T47D (cell line): ENCODE measurements around the gene RNU6-9.
"Not testable (repeated sequence)": the region's sequence is repeated elsewhere in the genome, so short reads cannot be mapped to it uniquely, and the experiment has no call there.

Source experiments
- DNase-seq, 2 experiments: peaks; one replicate each; pipeline versions ENCODE4 v3.0.0 to v3.0.0-alpha.2; 2011 to 2012; ENCODE audit warnings: low read depth in 1 of 2, low spot score in 1 of 2
- JUND ChIP-seq: IDR thresholded peaks from 2 replicates; pipeline ENCODE4 v1.6.1; 2012; ENCODE audit warnings: low read depth
- in situ Hi-C: cut with HindIII; loops from 2 replicates; pipeline ENCODE4 v1.10.0; 2016; ENCODE audit warnings: low sequenced_read_pairs, low pct_unique_long_range_greater_than_20kb

RNU6-9 gene

DNA sequence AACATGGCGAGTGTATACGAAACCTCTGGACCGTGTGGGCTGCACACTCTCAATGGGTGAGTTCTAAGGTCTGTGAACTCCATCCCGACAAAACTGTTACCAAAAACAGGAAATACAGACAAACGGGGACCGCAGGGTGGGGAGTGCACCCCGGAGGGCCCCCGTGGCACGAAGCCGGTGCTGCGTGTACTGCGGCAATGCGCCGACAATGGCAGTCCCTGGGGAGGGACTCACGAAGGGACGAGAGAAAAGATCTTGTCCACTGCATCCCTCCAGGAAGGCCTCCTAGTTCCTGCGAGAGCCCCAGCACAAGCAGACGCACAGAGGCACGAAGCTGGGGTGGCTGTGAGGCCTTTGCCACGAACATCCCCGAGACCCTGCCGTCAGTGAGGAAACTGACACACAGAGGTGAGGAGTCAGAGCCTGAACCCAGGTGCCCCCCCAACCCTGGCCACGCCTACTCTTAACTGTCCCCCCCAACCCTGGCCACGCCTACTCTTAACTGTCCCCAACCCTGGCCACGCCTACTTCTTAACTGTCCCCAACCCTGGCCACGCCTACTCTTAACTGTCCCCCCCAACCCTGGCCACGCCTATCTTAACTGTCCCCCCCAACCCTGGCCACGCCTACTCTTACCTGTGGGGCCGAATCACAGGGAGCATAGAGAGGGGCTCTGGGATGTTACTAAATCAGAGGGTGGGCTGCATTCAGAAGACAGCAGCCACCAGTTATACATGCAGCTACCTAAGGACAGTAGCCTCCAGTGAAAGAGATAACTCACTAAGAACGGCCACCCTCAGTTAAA, 4.5 kb upstream of the RNU6-9 start:
- TF ChIP-seq JUND, result no peak
- in situ Hi-C loops, result no loop called here
- DNase-seq, result peak in 1 of 2 experiments; percentile 79

DNA sequence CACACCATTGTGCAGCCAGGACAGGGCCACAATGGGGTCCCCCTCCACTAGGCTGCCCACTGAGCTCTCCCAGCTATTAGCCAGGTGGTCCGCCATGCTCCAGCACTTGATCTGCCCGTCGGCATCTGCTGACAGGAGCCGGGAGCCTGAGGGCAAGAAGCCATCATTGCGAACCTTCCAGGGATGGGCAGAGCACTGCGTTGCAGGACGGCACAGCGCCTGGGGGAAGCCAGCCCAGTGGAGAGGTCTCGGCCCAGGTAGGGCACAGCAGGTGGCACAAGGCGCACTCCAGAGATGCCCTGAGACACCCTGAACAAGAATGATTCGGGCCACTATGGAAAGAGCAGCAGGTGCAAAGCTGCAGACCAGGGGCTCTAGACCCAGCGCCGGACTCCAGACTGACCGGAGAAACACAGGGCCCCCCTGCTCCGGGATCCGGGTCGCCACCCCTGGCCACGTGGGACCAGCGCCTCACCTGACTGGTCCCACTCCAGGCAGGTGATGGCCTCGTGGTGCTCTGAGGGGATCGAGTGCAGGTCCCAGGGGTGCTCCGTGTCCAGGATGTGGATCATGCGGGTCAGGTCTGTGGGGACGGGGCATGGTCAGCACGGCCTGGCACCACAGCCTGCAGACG, 3.5 kb upstream of the RNU6-9 start:
- in situ Hi-C loops, result no loop called here
- TF ChIP-seq JUND, result no peak
- DNase-seq, result no peak

DNA sequence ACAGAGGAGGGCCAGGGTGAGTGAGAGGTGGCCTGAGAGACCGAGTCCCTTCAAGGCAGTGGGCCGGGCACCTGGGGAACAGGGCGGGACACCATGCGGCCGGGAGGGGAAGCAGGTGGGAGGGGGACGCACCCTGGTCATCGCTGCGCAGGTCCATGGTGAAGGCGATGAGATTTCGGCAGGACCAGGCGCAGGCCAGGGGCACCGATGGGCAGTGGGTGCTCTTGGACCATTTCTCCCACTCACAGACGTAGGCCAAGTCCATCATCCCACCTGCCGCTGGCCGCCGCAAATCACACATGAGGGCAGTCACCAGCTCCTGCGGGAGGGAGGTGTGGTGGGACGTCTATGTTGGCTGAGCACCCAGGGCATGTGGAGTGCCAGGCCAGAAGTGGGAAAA, 2.5 kb upstream of the RNU6-9 start:
- in situ Hi-C loops, result no loop called here
- no peak for DNase-seq
- no peak for TF ChIP-seq JUND

DNA sequence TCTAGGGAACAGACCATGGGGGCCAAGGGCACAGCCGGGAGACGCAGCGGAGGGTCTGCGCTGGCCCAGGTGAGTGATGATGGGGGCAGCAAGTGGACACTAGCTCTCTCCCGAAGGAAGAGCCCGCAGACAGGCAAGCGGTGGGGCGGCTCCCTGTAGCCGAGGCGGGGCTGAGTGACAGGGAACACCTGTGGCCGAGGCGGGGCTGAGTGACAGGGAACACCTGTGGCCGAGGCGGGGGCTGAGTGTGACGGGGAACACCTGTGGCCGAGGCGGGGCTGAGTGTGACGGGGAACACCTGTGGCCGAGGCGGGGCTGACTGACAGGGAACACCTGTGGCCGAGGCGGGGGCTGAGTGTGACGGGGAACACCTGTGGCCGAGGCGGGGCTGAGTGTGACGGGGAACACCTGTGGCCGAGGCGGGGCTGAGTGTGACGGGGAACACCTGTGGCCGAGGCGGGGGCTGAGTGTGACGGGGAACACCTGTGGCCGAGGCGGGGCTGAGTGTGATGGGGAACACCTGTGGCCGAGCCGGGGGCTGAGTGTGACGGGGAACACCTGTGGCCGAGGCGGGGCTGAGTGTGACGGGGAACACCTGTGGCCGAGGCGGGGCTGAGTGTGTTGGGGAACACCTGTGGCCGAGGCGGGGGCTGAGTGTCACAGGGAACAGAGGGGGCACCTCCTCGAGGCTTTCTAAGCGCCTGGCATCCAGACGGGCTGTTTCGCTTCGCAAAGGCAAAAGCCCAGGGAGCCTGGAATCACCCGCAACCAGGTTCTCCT, 1.7 kb upstream of the RNU6-9 start:
- in situ Hi-C loops, DNase-seq: not testable (repeated sequence)

DNA sequence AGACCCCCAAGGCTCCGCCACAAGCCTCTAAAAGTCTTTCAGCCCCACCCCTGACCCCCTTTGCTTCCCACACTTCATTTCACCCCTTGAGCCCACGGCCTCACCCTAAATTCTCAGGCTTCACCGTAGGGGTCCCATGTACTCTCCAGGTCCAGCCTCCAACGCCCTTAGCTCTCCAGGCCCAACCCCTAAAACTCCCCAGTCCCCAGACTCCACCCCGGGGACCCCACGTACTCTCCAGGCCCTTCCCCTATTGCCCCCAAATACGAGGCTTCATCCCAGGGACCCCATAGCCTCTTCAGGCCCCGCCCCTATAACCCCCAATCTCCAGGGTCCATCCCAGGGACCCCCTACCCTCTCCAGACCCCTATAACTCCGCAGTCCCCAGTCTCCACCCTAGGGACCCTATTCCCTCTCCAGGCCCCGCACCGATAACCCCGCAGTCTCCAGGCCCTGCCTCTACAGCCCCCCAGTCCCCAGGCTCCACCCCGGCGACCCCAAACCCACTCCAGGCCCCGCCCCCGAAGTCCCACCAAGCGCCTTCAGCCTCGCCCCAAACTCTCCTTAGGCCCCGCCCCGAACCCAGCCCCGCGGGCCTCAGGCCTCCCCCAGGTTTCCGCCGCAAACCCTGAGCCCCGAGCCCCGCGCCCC, 916 bp upstream of the RNU6-9 start:
- in situ Hi-C loops, result no loop called here
- DNase-seq, result no peak
- TF ChIP-seq JUND, result no peak

DNA sequence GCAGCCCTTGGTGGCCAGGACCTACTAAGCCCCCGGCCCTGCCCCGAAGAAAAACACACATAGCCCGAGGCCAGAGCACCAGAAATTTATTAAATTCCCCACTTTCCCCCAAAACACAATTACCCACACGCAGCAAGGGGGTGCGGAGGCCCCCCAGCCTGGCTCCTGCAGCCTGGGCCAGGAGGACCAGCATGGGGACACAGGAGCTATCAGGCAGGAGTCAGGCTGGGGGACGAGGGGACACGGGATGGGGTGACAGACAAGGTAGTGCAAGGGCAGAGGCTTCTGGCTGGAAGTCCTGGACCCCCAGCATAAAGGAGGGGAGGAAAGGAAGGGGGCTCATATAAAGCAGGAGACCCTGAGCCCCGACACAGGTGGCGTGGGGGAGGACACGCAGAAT, 3.1 kb downstream of the RNU6-9 start:
- DNase-seq, result no peak
- no peak for TF ChIP-seq JUND
- in situ Hi-C loops, result no loop called here

DNA sequence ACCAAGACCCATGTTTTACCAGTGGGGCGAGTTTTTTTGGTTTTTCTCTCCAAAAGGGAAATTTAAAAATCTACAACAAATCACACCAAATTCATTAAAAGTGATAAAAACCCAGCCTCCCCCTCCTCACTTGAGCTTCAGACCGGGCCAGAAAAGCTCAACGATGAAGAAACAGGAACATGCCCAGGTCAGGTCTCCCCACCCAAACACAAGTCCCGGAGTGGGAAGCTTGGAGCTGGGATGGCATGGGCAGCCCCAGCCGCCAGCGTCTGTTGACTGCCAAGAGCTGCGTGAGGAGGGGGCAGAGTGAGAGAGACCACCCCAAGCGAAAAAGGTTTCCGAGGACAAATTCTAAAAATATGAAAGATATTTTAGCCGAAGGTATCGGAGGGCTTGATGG, 3.7 kb downstream of the RNU6-9 start:
- in situ Hi-C loops, result no loop called here
- no peak for TF ChIP-seq JUND
- no peak for DNase-seq

DNA sequence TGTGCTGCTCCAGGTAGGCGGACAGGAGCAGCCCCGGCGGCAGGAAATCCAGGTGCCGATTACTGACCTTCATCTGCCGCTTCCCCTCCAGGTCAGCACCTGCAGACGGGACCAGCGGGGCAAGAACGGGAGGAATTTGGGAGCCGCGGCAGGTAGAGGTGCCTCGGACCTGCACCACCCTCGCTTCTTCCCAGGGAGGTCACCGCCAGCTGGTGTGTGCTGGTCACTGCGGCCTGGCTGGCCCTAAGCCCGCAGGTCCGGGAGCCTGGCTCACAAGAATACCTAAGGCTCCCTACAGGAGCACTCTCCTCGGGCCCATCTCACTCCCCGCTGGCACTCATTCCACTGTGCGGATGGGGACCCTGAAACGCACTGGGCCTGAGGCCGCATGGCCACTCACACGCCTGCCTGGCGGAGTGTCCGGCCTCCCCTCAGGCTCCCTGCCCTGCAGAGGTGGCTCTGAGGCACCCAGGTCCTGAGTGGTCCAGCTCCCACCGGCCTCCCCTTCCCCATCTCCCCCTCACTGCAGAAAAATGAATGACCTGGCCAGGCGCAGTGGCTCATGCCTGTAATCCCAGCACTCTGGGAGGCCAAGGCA, 4.3 kb downstream of the RNU6-9 start:
- in situ Hi-C loops, result no loop called here
- TF ChIP-seq JUND, result no peak
- no peak for DNase-seq

DNA sequence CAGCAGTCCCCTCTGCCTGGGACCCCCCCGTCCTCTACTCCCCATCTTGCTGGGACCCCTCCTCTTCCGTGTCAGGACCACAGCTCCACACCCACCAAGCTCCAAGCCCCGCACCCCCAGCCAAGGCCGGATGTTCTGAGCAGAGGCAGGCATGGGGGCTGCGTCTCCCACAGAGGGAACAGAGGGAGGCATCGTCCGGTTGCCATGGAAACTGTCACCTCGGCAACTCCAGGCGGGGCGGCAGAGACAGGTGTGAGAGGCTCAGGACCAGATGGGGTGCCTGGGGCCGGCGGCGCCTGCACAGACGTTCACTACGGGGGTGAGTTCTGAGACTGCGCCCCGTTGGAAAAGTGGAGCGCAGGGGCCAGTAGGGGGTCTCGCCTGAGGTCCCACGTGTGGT, 5.4 kb downstream of the RNU6-9 start:
- no peak for TF ChIP-seq JUND
- DNase-seq, result no peak
- in situ Hi-C loops, result no loop called here

DNA sequence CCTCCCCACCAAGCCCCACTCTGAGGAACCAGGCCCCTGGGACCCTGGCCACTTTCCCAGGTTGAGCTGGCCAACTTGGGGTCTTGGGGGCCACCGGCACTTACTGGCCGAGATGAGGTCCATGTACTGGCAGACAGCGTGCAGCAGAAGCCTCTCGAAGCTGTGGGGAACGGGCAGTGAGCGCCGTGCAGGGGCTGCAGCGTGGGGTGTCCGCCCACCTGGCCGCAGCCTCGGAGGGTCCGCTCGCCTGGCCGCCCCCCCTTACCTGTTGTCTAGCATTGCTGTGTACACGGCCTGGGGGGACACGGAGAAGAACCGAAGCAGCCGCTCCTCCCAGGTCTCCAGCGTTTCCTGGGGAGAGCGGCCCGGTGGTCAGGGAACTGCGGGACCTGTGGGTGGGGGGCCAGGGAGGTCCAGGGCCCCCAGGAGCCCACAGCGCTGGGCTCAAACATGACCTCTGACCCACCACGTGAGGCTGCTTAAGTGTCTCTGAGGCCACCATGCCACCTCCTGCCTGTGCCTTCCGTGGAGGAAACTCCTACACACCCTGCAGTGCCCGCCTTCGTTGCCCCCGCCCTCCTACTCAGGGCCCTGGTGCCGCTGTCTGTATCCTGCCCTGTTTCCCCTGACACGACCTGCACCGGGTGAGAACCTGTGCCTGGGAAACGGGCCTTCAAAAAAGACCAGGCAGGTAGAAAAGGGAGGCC, 6.2 kb downstream of the RNU6-9 start:
- DNase-seq, result no peak
- in situ Hi-C loops, result no loop called here
- no peak for TF ChIP-seq JUND

DNA sequence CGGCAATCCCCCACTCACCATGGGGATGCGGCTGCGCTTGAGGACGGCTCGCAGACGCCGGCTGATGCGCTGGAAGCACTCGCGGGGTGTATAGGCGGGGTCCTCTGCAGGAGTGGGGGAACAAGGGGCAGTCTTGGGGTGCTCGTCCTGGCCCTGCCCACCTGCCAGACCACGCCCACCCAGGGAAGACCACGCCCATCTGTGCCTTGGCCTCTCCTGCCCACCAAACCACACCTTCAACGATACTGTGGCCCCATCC, 6.7 kb downstream of the RNU6-9 start:
- in situ Hi-C loops, result no loop called here
- TF ChIP-seq JUND, result no peak
- DNase-seq, result no peak
